ENCODE results near the gene DHRSX. TPM values are rescaled to one million over a fixed set of nuclear protein-coding genes. Genes with fewer than 3 reads are reported as not detected.
"Not testable (repeated sequence)": the region's sequence is repeated elsewhere in the genome, so short reads cannot be mapped to it uniquely, and the experiment has no call there.

Gene DHRSX
- total and polyA plus RNA-seq, 3 experiments from 2014 or later: 21.5 to 26.6 (median 25.3) TPM

DNA sequence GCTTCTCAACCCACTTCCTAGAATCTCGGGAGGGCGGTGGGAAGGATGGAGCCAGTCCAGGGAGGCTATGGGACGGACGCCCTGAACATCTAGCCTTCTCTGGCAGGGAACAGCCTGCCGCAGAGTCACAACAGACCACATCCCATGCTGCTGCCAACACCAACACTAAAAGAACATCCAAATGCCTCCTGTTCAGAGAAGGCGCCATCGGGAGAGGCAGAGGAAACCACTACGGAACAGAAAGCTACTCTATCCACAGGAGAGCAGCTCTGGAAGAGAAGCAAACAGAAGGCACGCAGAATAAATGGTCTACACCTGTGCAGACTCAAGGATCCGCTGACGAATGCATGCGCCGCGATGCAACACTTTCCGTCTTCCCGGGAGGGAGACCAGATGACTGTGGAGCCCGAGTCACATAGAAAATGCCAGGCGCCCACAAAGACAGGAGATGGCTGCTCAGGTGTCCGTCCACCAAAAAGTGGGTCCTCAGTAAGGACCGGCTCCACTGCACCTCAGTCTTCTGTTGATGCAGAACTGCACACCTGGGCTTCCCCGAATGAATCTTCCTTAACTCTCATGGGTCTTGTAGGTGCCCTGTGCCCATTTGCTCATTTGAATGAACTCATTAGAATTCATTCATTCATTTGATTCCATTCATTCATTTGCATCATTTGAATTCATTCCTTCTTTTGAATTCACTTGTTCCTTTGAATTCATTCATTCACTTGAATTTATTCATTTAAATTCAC lies 217.5 kb downstream of the DHRSX start:
- H3K27me3 ChIP-seq (ENCODE audit: insufficient read depth, low read length, poor library complexity, severe bottlenecking): no peaks in the 10 kb centered on the region
- no peak overlapping the region for H3K4me3 ChIP-seq (ENCODE audit: low read length)
- Mint-ChIP-seq H3K27me3 (no peaks in the 10 kb centered on the region), H3K9me3 (peaks cover 0 to 4% (median 0%) of the 10 kb centered on the region in 5 donors), H3K4me3 (no peak overlapping the region), H3K4me1 (peaks cover 0 to 5% (median 2%) of the 10 kb centered on the region in 3 donors), H3K27ac (no peak overlapping the region), H3K36me3 (peaks cover 13 to 35% (median 26%) of the 10 kb centered on the region in 3 donors)
- POLR2A ChIA-PET: no interaction called here
- H3K27ac ChIP-seq (ENCODE audit: low read depth, low read length): no peak overlapping the region
- no peaks in the 10 kb centered on the region for H3K9me3 ChIP-seq (ENCODE audit: low read length)
- no peaks in the 10 kb centered on the region for H3K4me1 ChIP-seq (ENCODE audit: insufficient read depth, low read length)
- CTCF ChIA-PET: no interaction called here
- DNase-seq: no peak
- H3K36me3 ChIP-seq (ENCODE audit: insufficient read depth, low read length): no peaks in the 10 kb centered on the region

DNA sequence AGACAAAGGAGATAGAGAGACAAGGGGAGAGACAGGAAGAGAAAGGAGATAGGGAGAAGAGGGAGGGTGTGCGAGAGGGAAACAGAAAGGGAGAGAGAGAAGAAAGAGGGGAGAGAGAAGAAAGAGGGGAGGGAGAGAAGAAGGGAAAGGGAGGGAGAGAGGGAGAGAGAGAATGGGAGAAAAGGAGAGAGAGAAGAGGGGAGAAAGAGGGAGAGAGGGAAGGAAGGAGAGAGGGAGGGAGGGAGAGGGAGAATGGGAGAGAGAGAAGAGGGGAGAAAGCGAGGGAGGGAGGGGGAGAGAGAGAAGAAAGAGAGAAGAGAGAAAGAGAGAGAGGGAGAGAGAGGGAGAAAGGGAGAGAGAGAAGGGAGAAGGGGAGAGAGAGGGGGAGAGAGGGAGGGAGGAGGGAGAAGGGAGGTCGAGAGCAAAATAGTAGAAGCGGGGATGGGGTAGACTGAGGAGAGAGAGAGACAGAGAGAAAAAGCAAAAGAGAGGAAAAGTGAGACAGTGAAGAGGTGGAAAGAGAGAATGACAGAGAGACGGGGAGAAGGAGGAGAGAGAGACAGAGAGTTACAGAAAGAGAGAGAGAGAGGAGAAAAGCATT lies 218.2 kb downstream of the DHRSX start:
- Mint-ChIP-seq H3K4me1 (peaks cover 0 to 5% (median 0%) of the 10 kb centered on the region in 3 donors), H3K9me3 (peaks cover 0 to 2% (median 0%) of the 10 kb centered on the region in 5 donors)
- POLR2A ChIA-PET: no interaction called here

DNA sequence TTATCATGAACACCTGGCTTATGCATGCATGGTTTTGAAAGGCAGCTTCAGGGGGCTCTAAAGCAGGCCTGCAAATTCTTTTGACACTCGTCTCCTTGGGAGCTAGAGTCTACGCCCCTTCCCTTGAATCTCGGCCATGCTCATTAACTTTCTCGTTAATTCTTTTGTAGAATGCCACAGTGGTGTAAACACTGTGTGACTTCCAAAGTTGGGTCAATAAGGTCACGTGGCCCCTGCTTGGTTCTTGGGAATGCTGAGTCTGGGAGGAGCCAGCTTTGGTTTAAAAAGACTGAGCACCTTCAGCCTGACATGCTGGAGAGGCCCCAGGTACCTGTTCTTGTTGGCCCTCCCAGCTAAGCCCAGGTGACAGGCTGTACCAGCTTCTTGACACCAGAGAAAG lies 228.4 kb downstream of the DHRSX start:
- Histone ChIP-seq H3K9me3 (ENCODE audit: low read length) (no peaks in the 10 kb centered on the region), H3K27me3 (ENCODE audit: insufficient read depth, low read length, poor library complexity, severe bottlenecking) (no peaks in the 10 kb centered on the region), H3K4me1 (ENCODE audit: insufficient read depth, low read length) (no peaks in the 10 kb centered on the region), H3K4me3 (ENCODE audit: low read length) (no peak overlapping the region), H3K36me3 (ENCODE audit: insufficient read depth, low read length) (no peaks in the 10 kb centered on the region), H3K27ac (ENCODE audit: low read depth, low read length) (no peak overlapping the region)
- H3K36me3 Mint-ChIP-seq: peaks cover 15 to 41% (median 32%) of the 10 kb centered on the region in 3 donors
- ChIA-PET POLR2A (no interaction called here), CTCF (no interaction called here)
- H3K4me3 Mint-ChIP-seq: no peak overlapping the region
- no peaks in the 10 kb centered on the region for H3K27me3 Mint-ChIP-seq
- H3K27ac Mint-ChIP-seq: peak overlapping the region in 1 of 8 donors; percentile 83
- peaks cover 0 to 1% (median 0%) of the 10 kb centered on the region in 5 donors for H3K9me3 Mint-ChIP-seq
- H3K4me1 Mint-ChIP-seq: peaks cover 0 to 4% (median 0%) of the 10 kb centered on the region in 3 donors
- no peak for DNase-seq

More for the DNA sequence above, 218.2 kb downstream of the DHRSX start:
- Mint-ChIP-seq H3K27me3 (no peaks in the 10 kb centered on the region), H3K27ac (peak overlapping the region in 1 of 8 donors; percentile 57), H3K36me3 (peaks cover 9 to 29% (median 21%) of the 10 kb centered on the region in 3 donors), H3K4me3 (no peak overlapping the region)
- no peaks in the 10 kb centered on the region for H3K36me3 ChIP-seq (ENCODE audit: insufficient read depth, low read length)
- no peaks in the 10 kb centered on the region for H3K9me3 ChIP-seq (ENCODE audit: low read length)
- no peak for DNase-seq
- CTCF ChIA-PET: no interaction called here
- no peak overlapping the region for H3K4me3 ChIP-seq (ENCODE audit: low read length)
- H3K27ac ChIP-seq (ENCODE audit: low read depth, low read length): no peak overlapping the region
- no peaks in the 10 kb centered on the region for H3K4me1 ChIP-seq (ENCODE audit: insufficient read depth, low read length)
- H3K27me3 ChIP-seq (ENCODE audit: insufficient read depth, low read length, poor library complexity, severe bottlenecking): no peaks in the 10 kb centered on the region

DNA sequence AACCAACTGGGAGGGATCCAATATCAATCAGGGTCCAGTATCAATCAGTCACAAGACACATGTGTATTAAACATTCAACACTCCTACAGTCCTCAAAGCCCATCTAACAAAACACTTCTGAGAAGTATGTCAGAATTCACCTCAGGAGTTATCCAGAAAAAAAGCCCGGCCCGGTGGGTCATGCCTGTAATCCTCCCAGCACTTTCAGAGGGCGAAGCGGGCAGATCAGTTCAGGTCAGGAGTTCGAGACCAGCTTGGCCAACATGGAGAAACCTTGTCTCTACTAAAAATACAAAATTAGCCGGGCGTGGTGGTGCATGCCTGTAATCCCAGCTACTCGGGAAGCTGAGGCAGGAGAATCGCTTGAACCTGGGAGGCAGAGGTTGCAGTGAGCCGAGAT lies 229.2 kb downstream of the DHRSX start:
- H3K27ac ChIP-seq (ENCODE audit: low read depth, low read length); H3K27ac Mint-ChIP-seq; H3K36me3 ChIP-seq (ENCODE audit: insufficient read depth, low read length); H3K9me3 ChIP-seq (ENCODE audit: low read length); H3K4me1 Mint-ChIP-seq; CTCF ChIA-PET; H3K27me3 Mint-ChIP-seq; H3K4me1 ChIP-seq (ENCODE audit: insufficient read depth, low read length); H3K27me3 ChIP-seq (ENCODE audit: insufficient read depth, low read length, poor library complexity, severe bottlenecking); DNase-seq; H3K4me3 Mint-ChIP-seq; H3K9me3 Mint-ChIP-seq; POLR2A ChIA-PET; H3K4me3 ChIP-seq (ENCODE audit: low read length): not testable (repeated sequence)
- H3K36me3 Mint-ChIP-seq: peaks cover 18 to 43% (median 38%) of the 10 kb centered on the region in 3 donors

DNA sequence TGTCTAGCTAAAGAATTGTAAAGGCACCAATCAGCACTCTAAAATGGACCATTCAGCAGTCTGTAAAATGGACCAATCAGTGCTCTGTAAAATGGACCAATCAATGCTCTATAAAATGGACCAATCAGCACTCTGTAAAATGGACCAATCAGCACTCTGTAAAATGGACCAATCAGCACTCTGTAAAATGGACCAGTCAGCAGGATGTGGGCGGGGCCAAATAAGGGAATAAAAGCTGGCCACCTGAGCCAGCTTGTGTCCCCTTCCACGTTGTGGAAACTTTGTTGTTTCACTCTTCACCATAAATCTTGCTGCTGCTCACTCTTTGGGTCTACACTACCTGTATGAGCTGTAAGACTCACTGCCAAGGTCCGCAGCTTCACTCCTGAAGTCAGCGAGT lies 230.0 kb downstream of the DHRSX start:
- CTCF ChIA-PET; H3K4me3 Mint-ChIP-seq; H3K27me3 Mint-ChIP-seq; H3K27ac ChIP-seq (ENCODE audit: low read depth, low read length); H3K27me3 ChIP-seq (ENCODE audit: insufficient read depth, low read length, poor library complexity, severe bottlenecking); H3K4me1 Mint-ChIP-seq; H3K4me1 ChIP-seq (ENCODE audit: insufficient read depth, low read length); POLR2A ChIA-PET; H3K9me3 ChIP-seq (ENCODE audit: low read length); DNase-seq; H3K9me3 Mint-ChIP-seq; H3K4me3 ChIP-seq (ENCODE audit: low read length): not testable (repeated sequence)
- H3K36me3 Mint-ChIP-seq: peaks cover 15 to 42% (median 39%) of the 10 kb centered on the region in 3 donors
- peak overlapping the region in 1 of 8 donors; percentile 14 for H3K27ac Mint-ChIP-seq
- H3K36me3 ChIP-seq (ENCODE audit: insufficient read depth, low read length): peaks cover 10% of the 10 kb centered on the region

DNA sequence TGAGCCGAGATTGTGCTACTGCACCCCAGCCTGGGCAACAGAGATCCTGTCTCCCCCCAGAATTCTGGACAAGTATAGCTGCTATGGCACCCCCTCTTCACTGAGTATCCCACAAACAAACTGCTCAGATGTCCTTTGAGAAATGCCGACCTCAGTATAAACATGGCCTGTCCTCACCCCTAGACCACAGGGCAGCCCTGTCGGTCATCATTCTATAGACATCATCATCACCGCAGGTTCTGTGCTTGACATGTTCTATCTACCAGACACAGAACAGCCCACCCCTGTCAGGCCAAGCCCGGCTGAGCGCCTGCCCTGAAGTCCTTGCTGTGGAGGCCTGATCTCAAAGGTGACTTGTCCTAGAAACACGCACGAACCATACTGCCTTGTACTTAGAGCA lies 232.9 kb downstream of the DHRSX start:
- Histone ChIP-seq H3K36me3 (ENCODE audit: insufficient read depth, low read length) (peaks cover 16% of the 10 kb centered on the region), H3K9me3 (ENCODE audit: low read length) (no peaks in the 10 kb centered on the region), H3K27ac (ENCODE audit: low read depth, low read length) (no peak overlapping the region), H3K4me1 (ENCODE audit: insufficient read depth, low read length) (no peaks in the 10 kb centered on the region), H3K27me3 (ENCODE audit: insufficient read depth, low read length, poor library complexity, severe bottlenecking) (no peaks in the 10 kb centered on the region), H3K4me3 (ENCODE audit: low read length) (no peak overlapping the region)
- Mint-ChIP-seq H3K27ac (no peak overlapping the region), H3K36me3 (peaks cover 17 to 49% (median 38%) of the 10 kb centered on the region in 3 donors), H3K4me1 (peaks cover 0 to 4% (median 0%) of the 10 kb centered on the region in 3 donors), H3K4me3 (no peak overlapping the region), H3K27me3 (no peaks in the 10 kb centered on the region), H3K9me3 (peaks cover 0 to 1% (median 0%) of the 10 kb centered on the region in 5 donors)
- no peak for DNase-seq
- ChIA-PET POLR2A (no interaction called here), CTCF (no interaction called here)

DNA sequence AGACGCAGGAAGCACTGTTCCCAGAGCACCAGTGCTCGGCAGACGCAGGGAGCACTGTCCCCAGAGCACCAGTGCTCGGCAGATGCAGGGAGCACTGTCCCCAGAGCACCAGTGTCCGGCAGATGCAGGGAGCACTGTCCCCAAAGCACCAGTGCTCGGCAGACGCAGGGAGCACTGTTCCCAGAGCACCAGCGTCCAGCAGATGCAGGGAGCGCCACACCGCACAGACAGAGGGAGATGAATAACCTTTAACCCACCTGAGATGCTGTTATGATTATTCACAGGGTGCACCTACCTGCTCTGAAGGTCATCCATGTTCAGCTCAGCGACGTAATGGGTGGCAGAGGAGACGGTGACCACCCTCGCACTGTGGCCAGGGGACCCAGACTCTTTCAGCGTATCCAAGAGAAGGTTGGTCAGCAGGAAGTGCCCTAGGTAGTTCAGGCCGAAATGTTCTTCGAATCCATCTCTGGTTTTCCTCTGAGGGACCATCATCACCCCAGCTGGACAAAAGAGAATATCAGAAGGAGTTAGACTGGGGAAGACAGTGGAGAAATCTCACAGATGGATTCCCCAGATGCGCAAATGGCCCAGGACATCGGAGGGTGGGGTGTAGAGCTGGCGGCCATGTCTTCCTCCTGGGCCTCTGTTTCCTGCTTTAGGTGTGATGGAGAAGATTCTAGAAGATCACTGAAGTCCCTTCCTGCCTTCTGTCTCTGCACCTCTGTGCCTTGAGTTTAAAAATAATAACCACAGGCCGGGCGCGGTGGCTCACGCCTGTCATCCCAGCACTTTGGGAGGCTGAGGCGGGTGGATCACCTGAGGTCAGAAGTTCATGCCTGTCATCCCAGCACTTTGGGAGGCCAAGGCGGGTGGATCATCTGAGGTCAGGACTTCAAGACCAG lies 234.1 kb downstream of the DHRSX start:
- Histone ChIP-seq H3K4me1 (ENCODE audit: insufficient read depth, low read length) (no peaks in the 10 kb centered on the region), H3K36me3 (ENCODE audit: insufficient read depth, low read length) (peaks cover 16% of the 10 kb centered on the region), H3K27me3 (ENCODE audit: insufficient read depth, low read length, poor library complexity, severe bottlenecking) (no peaks in the 10 kb centered on the region), H3K9me3 (ENCODE audit: low read length) (no peaks in the 10 kb centered on the region), H3K4me3 (ENCODE audit: low read length) (no peak overlapping the region), H3K27ac (ENCODE audit: low read depth, low read length) (no peak overlapping the region)
- Mint-ChIP-seq H3K4me1 (peaks cover 0 to 3% (median 0%) of the 10 kb centered on the region in 3 donors), H3K9me3 (peaks cover 0 to 1% (median 0%) of the 10 kb centered on the region in 5 donors), H3K36me3 (peaks cover 17 to 50% (median 35%) of the 10 kb centered on the region in 3 donors), H3K27ac (peak overlapping the region in 2 of 8 donors; percentile 17 to 21), H3K4me3 (no peak overlapping the region), H3K27me3 (no peaks in the 10 kb centered on the region)
- CTCF ChIA-PET: no interaction called here
- POLR2A ChIA-PET: no interaction called here
- DNase-seq: peak in 3 of 5 donors; percentile 13 to 59 (median 16)
